NCI-H526 treated with DMSO at 0.1 percent for 48 hours (cell line): ENCODE data around the gene SORCS2.

ENCODE experiments used
- DNase-seq: peaks from one replicate; lab custom pipeline; 2025; lab: John Stamatoyannopoulos, UW

SORCS2 gene

GRCh38 chr4:7393601-7394575 lies 201.6 kb downstream of the SORCS2 start:
- no peak for DNase-seq

DNA sequence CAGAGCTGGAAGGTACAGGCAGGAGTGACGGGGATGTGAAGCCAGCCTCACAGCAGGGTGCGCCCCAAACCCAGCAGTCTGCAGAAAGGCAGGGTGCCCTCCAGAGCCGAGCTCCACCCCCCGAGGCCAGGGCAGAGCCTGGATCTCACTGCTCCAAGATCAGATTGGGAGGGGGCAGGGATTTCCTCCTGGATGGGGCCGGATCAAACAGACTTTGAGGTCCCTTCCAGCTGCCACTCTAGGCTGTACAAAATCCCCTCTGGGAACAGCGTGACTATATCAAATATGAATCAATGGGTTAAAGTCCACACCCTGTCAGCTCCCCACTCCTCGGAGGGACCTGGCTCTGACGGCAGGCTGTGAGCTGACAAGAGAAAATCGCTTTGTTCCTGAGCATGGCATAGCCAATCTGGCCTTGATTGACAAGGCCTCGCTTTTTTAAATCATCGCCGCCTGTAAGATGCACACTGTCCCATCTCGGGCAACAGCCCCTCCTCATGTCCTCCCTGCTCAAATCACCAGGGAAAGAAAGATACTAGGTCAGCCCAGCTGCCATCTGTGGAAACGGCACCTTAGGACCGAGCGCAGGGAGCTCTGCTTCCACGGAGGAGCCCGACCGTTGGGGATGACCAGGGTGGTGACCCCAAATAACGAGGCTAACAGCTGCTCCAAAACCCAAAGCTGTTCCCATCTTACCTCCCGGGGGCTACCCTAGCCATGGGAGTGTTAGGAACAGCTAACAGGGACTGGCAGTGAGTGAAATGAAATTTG lies 202.5 kb downstream of the SORCS2 start:
- DNase-seq = no peak

DNA sequence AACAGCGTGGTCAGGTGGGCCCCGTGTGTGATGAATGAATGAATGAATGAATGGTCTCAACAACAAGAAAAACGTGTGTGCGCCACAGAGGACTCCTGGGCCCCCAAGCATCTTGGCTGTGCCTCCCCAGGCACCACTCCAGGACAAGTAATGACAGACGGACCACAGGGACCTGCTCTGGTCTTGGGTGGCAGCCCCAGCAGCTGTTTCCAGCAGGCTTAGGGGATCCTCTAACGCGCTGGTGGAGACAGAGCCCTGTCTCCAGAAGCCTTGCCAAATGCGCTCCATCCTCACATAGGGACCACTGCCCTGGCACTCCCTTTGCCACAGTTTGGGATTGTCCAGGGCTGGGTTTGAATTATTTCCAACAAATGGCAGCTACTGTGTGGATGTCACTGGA lies 203.3 kb downstream of the SORCS2 start:
- DNase-seq = no peak

- DNase-seq = no peak
Observed at GRCh38 chr4:7396186-7396910, 204.0 kb downstream of the SORCS2 start.

DNA sequence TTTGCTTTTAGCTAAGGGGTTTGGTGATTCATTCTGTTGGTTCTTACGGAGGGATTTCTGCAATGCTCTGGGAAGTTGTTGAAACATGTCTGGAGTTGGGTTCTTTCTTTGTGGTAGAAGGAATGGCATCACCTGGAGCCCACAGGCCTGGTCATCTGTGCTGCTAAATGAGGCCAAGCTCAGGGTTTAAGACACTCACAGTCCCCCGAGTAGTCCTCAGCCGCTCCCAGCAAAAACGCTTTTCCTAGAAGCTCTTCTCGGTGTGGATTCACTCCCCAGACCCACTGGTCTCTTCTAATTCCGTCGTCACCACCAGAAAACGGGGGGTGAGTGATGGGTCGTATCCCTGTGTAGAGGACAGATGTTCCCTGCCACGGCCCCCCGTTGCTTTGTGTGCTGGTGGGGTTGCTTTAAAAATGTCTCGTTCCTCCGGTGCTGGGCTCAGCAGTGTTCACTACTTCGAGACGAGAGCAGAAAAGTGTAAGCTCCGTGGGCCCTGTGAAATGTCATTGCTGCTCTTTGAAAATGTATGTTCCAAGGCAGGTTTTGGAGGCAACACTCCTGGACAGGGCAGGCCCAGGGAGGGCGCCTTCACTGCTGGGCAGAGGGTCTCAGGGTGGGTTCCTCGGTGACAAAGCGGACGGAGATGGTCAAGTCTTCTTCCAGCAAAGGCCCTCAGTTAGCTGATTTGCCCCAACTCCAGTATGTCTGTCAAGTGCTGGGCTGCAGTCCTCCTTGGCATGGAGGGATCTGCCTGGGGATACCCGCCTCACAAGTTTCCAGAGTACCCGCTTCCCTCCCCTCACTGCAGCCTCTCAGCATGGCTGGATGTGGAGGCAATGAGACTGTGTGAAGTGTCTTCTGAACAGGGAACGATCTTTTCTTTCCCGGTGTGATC lies 205.1 kb downstream of the SORCS2 start:
- no peak for DNase-seq

GRCh38 chr4:7398104-7398423 lies 205.7 kb downstream of the SORCS2 start:
- DNase-seq = no peak

DNA sequence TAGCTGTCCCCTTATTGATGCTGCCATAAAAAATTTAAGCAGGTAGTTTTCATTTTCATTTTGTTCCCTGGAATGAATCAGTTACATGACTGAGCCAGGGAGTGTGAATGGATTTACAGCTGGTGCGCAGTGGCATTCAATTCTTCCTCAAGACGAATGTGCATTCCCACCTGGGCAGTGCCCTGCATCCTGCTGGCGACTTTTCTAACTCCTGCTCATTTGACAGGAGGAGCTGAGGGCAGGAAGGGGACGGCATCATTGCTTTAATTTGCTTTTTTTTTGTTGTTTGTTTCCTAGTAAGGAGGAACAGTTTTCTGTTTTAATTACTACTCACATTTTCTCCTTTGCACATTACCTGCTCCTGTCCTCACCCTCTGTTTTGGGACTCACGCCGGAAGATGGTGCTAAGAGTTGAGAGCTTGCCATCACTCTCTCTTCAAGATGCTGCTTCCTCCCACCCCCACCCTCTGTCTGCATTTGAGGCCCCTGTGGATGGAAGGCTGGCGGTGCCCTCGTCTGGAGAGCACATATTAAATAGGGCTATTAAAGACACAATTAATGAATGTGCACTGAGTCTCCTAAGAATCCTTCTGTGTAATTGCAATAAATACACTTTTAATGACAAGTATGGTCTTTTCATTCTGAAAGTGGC lies 206.6 kb downstream of the SORCS2 start:
- DNase-seq = no peak

DNA sequence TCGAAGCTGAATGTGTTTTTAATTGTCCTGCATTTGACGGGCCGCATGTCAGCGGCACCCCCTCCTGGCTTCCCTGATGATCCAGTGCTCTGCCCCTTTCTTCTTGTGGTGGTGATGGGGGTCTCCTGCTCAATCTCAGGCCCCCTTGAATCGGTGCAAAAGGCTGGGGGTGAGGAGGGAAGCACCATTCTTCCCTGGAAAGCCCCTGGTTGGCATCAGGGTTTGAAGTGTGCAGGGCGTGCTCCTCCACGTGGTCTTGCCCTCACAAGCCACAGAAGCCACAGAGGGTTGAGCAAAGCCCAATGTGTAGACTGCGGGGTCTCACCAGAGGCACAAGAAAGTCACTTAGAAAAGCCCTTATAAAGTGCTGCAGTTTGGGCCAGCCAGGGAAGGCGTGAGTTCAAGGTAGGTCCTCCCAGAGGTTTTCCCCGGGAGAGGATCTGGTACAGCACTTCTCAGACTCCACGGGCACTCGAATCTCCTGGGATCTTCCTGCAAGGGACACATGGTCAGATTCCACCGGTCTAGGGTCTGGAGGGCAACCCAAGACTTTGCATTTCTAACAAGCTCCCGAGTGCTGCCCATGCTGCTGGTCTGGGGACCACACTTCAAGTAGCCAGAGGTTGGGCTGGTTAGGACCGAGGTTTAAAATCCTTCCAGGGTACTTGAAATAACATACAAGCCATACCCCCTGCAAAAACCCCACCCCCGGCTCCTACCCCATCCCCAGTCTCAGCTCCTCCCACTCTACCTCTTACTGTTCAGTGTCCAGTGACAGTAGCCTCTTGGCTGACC lies 207.3 kb downstream of the SORCS2 start:
- DNase-seq = no peak

DNA sequence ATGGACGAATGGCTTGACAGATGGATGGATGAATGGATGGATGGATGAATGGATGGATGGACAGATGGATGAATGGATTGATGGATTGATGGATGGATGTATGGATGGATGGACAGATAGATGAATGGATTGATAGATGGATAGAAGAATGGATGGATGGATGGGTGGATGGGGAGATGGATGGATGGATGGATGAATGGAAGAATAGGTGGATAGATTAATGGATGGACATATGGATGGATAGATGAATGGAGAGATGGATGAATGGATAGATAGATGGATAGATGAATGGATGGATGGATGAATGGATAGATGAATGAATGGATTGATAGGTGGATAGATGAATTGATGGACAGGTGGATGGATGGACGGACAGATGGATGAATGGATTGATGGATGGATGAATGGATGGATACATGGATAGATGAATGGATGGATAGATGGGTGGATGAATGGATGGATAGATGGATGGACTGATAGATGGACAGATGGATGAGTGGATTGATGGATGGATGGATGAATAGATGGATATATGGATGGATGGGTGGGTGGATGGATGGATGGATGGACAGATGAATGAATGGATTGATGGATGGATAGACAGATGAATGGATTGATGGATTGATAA lies 208.4 kb downstream of the SORCS2 start:
- no peak for DNase-seq

DNA sequence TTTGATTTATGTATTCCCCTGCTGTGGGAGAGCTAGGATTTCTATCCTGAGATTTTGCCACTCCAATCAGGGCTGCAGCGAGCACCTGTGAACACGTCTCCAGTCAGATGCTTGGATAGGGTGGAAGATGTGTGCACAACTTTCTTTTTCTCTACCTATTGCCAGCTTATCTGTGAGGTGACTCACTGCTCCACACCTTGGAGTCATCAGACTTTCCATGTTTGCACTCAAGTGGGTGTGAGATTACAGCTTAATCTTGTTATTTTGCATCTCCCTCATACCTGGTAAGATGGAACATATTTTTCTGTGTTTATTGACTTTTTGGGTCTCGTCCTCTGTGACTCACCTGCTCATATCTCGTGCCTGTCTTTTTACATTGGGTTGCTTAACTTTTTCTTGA lies 210.2 kb downstream of the SORCS2 start:
- DNase-seq = no peak

- no peak for DNase-seq
Observed at GRCh38 chr4:7403001-7403400, 210.7 kb downstream of the SORCS2 start.

GRCh38 chr4:7408166-7408565 lies 215.8 kb downstream of the SORCS2 start:
- no peak for DNase-seq

DNA sequence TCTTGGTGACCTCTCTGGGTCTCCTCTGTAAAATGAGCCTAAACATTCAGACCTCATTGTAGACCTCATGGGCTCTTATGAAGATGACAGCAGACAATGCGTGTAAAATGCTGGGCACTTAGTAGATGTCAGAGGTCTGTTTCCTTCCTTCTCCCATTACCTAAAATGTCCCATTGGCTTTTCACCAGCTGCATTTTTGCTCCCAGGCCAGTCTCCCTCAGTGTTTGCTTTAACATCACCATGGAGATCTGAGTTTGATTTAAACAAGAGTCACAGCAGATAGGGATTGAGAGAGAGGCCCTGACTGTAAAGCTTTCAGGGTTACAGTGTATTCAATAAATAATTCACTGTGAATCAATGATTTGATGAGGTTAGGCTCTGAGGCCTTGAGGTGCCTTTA lies 218.1 kb downstream of the SORCS2 start:
- DNase-seq = no peak

- DNase-seq = no peak
Observed at GRCh38 chr4:7411491-7411890, 219.2 kb downstream of the SORCS2 start.

DNA sequence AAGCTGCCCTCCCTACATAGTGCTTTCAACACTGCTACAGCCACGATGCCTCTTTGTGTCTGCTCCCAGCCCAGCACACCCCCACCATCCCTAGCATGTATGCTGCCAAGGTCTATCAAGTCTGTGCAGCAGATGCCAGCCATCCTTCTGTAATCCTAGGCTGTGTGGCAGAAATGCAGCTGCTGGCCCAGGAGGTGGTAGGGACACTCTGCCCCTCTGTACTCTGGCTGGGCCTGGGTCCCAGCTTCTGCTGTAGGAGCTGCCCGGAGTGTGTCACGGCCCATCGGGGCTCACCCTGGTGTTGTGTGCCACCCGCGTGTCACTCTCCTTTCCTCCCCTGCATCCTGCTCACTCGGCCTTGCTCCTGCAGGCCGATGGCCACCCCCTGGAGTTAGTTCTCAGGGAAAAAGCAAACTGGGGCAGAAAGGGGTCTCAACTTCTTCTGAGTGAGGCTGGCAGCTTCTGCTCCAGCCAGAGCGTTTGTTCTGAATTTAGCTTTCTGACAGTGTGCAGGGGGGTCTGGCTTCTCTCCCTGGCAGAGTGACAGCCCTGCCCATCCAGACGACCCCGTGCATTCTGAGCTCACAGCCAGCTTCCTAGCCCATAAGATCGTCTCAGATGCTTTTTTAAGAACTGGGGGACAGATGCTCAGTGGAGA lies 219.7 kb downstream of the SORCS2 start:
- no peak for DNase-seq

GRCh38 chr4:7412554-7412912 lies 220.2 kb downstream of the SORCS2 start:
- no peak for DNase-seq

DNA sequence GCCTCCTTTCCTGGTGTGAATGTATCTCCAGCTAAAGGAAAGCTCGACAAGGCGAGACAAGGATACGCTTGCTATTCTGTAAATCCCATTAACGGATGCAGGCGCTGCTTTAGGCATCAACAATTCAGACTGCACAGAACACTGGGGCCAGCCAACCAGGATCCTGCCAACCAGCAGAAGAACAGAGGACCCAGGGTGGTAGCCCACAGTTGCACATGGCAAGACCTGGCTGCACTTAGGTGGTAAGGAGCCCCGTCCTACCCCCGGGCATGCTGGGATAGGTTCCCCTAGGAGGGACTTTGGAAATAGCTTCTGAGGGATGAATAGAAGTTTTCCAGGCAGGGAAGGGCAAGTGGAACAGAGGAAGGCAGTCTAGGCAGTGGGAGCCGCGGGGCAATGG lies 221.7 kb downstream of the SORCS2 start:
- no peak for DNase-seq

GRCh38 chr4:7414736-7415510 lies 222.6 kb downstream of the SORCS2 start:
- DNase-seq = no peak
